Astrocyte (in vitro differentiated cells and primary cell): ENCODE results near the gene SLCO4A1.

Source experiments
- EZH2 ChIP-seq: IDR thresholded peaks from 2 replicates; pipeline ENCODE4 v1.6.1; 2012; ENCODE audit warnings: mild to moderate bottlenecking, low read length, inconsistent platforms; ENCODE audit not compliant: insufficient read depth
- TF ChIP-seq, protein P1 (sequence below): IDR thresholded peaks from 2 replicates; pipeline ENCODE4 v1.5.1; 2011; ENCODE audit warnings: low read depth, mild to moderate bottlenecking, inconsistent platforms, low read length, moderate library complexity; ENCODE audit not compliant: insufficient read depth

DNA sequence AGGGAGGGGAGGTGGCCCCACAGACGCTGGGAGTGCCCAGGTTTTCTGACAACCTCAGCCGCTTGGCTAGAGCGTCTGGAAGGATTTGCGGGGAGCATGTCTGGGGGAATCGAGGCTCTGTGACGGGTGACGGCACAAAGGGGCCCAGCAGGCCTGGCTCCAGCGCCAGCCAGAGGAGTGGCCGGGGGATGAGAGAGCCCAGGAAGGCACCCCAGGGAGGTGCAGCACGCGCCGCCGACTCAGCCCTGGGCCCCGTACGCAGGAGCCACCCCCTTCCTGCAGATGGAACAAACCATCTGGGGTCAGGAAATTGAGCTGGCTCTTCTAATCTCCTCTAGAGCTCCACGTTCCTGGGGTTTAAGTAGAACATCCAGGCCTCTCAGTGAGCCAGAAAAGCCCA is 5.9 kb upstream of the SLCO4A1 start:
- TF ChIP-seq, protein P1, sequence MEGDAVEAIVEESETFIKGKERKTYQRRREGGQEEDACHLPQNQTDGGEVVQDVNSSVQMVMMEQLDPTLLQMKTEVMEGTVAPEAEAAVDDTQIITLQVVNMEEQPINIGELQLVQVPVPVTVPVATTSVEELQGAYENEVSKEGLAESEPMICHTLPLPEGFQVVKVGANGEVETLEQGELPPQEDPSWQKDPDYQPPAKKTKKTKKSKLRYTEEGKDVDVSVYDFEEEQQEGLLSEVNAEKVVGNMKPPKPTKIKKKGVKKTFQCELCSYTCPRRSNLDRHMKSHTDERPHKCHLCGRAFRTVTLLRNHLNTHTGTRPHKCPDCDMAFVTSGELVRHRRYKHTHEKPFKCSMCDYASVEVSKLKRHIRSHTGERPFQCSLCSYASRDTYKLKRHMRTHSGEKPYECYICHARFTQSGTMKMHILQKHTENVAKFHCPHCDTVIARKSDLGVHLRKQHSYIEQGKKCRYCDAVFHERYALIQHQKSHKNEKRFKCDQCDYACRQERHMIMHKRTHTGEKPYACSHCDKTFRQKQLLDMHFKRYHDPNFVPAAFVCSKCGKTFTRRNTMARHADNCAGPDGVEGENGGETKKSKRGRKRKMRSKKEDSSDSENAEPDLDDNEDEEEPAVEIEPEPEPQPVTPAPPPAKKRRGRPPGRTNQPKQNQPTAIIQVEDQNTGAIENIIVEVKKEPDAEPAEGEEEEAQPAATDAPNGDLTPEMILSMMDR: no peak
- no peak for TF ChIP-seq EZH2
